Renal cortex interstitium (tissue), 3 donors: Measurements from ENCODE around the gene GNL1. TPM values are rescaled to one million over a fixed set of nuclear protein-coding genes. Genes with fewer than 3 reads are reported as not detected.

ENCODE experiments used
- polyA plus RNA-seq, 3 donors: library from polyadenylated mRNA; unstranded; fragments of 120-200 nt; gene quantifications; one replicate each; pipeline ENCODE4 v1.2.1, GENCODE V29; 2013; ENCODE audit not compliant: insufficient read length in 3 of 3

The GNL1 gene
- polyA plus RNA-seq, 3 donors = 85.3 to 112 (median 98.3) TPM

Other genes with a start within 250 kb of the GNL1 start
- 10 to 100 TPM; 12.4 to 15.4 (median 14.2) TPM for gene TRIM39, start 229.6 kb downstream of the GNL1 start, polyA plus RNA-seq
- gene RPP21, start 211.3 kb downstream of the GNL1 start, polyA plus RNA-seq = 10 to 100 TPM; 28.0 to 42.4 (median 35.3) TPM
- 100 to 1,000 TPM in 2 of 3 donors, 10 to 100 TPM in 1; 93.8 to 126 (median 103) TPM for gene HLA-E, start 67.0 kb downstream of the GNL1 start, polyA plus RNA-seq
- 10 to 100 TPM; 30.2 to 36.8 (median 32.0) TPM for gene PRR3, start 806 bp upstream of the GNL1 start, polyA plus RNA-seq
- gene ABCF1, start 15.0 kb upstream of the GNL1 start, polyA plus RNA-seq = 10 to 100 TPM; 68.1 to 74.4 (median 72.5) TPM
- gene PPP1R10, start 60.8 kb upstream of the GNL1 start, polyA plus RNA-seq = 10 to 100 TPM; 49.1 to 56.9 (median 50.0) TPM
- gene MRPS18B, start 61.4 kb upstream of the GNL1 start, polyA plus RNA-seq = 10 to 100 TPM; 60.6 to 67.9 (median 62.2) TPM
- 10 to 100 TPM; 39.9 to 60.5 (median 43.3) TPM for gene ATAT1, start 70.4 kb upstream of the GNL1 start, polyA plus RNA-seq
- gene C6orf136, start 90.6 kb upstream of the GNL1 start, polyA plus RNA-seq = 10 to 100 TPM; 18.2 to 29.8 (median 18.6) TPM
- gene DHX16, start 116.5 kb upstream of the GNL1 start, polyA plus RNA-seq = 10 to 100 TPM; 46.2 to 51.0 (median 50.7) TPM
- 10 to 100 TPM; 29.8 to 43.1 (median 34.2) TPM for gene PPP1R18, start 130.2 kb upstream of the GNL1 start, polyA plus RNA-seq
- gene NRM, start 134.5 kb upstream of the GNL1 start, polyA plus RNA-seq = 10 to 100 TPM; 34.1 to 43.5 (median 35.2) TPM
- 10 to 100 TPM; 46.4 to 51.0 (median 48.0) TPM for gene MDC1, start 160.8 kb upstream of the GNL1 start, polyA plus RNA-seq
- 1,000 to 10,000 TPM; 1,054 to 1,337 (median 1,265) TPM for gene TUBB, start 163.9 kb upstream of the GNL1 start, polyA plus RNA-seq
- gene FLOT1, start 186.2 kb upstream of the GNL1 start, polyA plus RNA-seq = 100 to 1,000 TPM; 134 to 139 (median 138) TPM
- gene IER3, start 188.1 kb upstream of the GNL1 start, polyA plus RNA-seq = 10 to 100 TPM; 18.3 to 29.0 (median 20.2) TPM